ENCODE measurements around the gene KRTAP12-4. TPM values are rescaled to one million over a fixed set of nuclear protein-coding genes. Genes with fewer than 3 reads are reported as not detected.
"Not testable (repeated sequence)": the region's sequence is repeated elsewhere in the genome, so short reads cannot be mapped to it uniquely, and the experiment has no call there.

The KRTAP12-4 gene
- total and polyA plus RNA-seq, 2 donors from 2014 or later: not detected

- no peak for FAIRE-seq
- TF ChIP-seq CTCF (IDR thresholded peaks at IDR 0.05; ENCODE audit: borderline replicate concordance, extremely low read depth, insufficient read depth): no peak
- Histone ChIP-seq H3K9me3 (ENCODE audit: control insufficient read depth in 2 of 3, insufficient read depth in 1 of 3, low read length in 3 of 3) (peaks cover 0 to 3% (median 2%) of the 10 kb centered on the region in 3 donors), H3K9ac (ENCODE audit: low read length in 3 of 3) (no peak overlapping the region), H3K27ac (ENCODE audit: low read depth in 2 of 2, low read length in 2 of 2) (no peak overlapping the region), H3K4me3 (ENCODE audit: low read length in 3 of 3) (no peak overlapping the region), H3K4me1 (ENCODE audit: control insufficient read depth in 2 of 3, insufficient read depth in 2 of 3, low read depth in 1 of 3, low read length in 3 of 3) (no peaks in the 10 kb centered on the region), H3K27me3 (ENCODE audit: control insufficient read depth, insufficient read depth, low read length) (no peaks in the 10 kb centered on the region), H3K36me3 (ENCODE audit: control insufficient read depth in 2 of 3, insufficient read depth in 3 of 3, low read length in 3 of 3) (no peaks in the 10 kb centered on the region)
- intact Hi-C loops (cut with DNase I): no loop called here
- DNase-seq: no peak
Observed at GRCh38 chr21:44630440-44630839, 24.0 kb downstream of the KRTAP12-4 start.

- Histone ChIP-seq H3K36me3 (ENCODE audit: control insufficient read depth in 2 of 3, insufficient read depth in 3 of 3, low read length in 3 of 3) (no peaks in the 10 kb centered on the region), H3K9me3 (ENCODE audit: control insufficient read depth in 2 of 3, insufficient read depth in 1 of 3, low read length in 3 of 3) (peaks cover 0 to 13% (median 0%) of the 10 kb centered on the region in 3 donors), H3K4me3 (ENCODE audit: low read length in 3 of 3) (no peak overlapping the region), H3K4me1 (ENCODE audit: control insufficient read depth in 2 of 3, insufficient read depth in 2 of 3, low read depth in 1 of 3, low read length in 3 of 3) (no peaks in the 10 kb centered on the region), H3K27me3 (ENCODE audit: control insufficient read depth, insufficient read depth, low read length) (no peaks in the 10 kb centered on the region), H3K9ac (ENCODE audit: low read length in 3 of 3) (no peak overlapping the region), H3K27ac (ENCODE audit: low read depth in 2 of 2, low read length in 2 of 2) (no peak overlapping the region)
- no peak for TF ChIP-seq CTCF (IDR thresholded peaks at IDR 0.05; ENCODE audit: borderline replicate concordance, extremely low read depth, insufficient read depth)
- FAIRE-seq (no peak), DNase-seq (no peak)
- intact Hi-C loops (cut with DNase I): no loop called here
Observed at GRCh38 chr21:44628707-44629391, 25.6 kb downstream of the KRTAP12-4 start.

GRCh38 chr21:44627831-44628233 lies 26.6 kb downstream of the KRTAP12-4 start:
- H3K27ac ChIP-seq (ENCODE audit: low read depth in 2 of 2, low read length in 2 of 2); H3K4me1 ChIP-seq (ENCODE audit: control insufficient read depth in 2 of 3, insufficient read depth in 2 of 3, low read depth in 1 of 3, low read length in 3 of 3); intact Hi-C loops (cut with DNase I); H3K9ac ChIP-seq (ENCODE audit: low read length in 3 of 3); FAIRE-seq; H3K27me3 ChIP-seq (ENCODE audit: control insufficient read depth, insufficient read depth, low read length); H3K4me3 ChIP-seq (ENCODE audit: low read length in 3 of 3); H3K36me3 ChIP-seq (ENCODE audit: control insufficient read depth in 2 of 3, insufficient read depth in 3 of 3, low read length in 3 of 3); DNase-seq: not testable (repeated sequence)
- H3K9me3 ChIP-seq (ENCODE audit: control insufficient read depth in 2 of 3, insufficient read depth in 1 of 3, low read length in 3 of 3): peaks cover 0 to 21% (median 0%) of the 10 kb centered on the region in 3 donors

- H3K4me1 ChIP-seq (ENCODE audit: control insufficient read depth in 2 of 3, insufficient read depth in 2 of 3, low read depth in 1 of 3, low read length in 3 of 3); H3K27me3 ChIP-seq (ENCODE audit: control insufficient read depth, insufficient read depth, low read length); DNase-seq; H3K27ac ChIP-seq (ENCODE audit: low read depth in 2 of 2, low read length in 2 of 2); H3K9ac ChIP-seq (ENCODE audit: low read length in 3 of 3); intact Hi-C loops (cut with DNase I); H3K36me3 ChIP-seq (ENCODE audit: control insufficient read depth in 2 of 3, insufficient read depth in 3 of 3, low read length in 3 of 3); FAIRE-seq; H3K4me3 ChIP-seq (ENCODE audit: low read length in 3 of 3): not testable (repeated sequence)
- H3K9me3 ChIP-seq (ENCODE audit: control insufficient read depth in 2 of 3, insufficient read depth in 1 of 3, low read length in 3 of 3): peaks cover 0 to 21% (median 0%) of the 10 kb centered on the region in 3 donors
Observed at GRCh38 chr21:44627181-44627822, 27.2 kb downstream of the KRTAP12-4 start.

Measured in kidney (tissue), 14 donors.